Kidney (tissue), 14 donors: Measurements from ENCODE around the gene LRPAP1. TPM values are rescaled to one million over a fixed set of nuclear protein-coding genes. Genes with fewer than 3 reads are reported as not detected.
A peak's percentile ranks its signal among the peaks of the same experiment; 100 is the strongest.

Experiments used
- DNase-seq, 5 donors: peaks; one replicate each; pipeline ENCODE4 v3.0.0-alpha.2; 2013 to 2020
- FAIRE-seq: peaks from 2 replicates; lab custom pipeline; 2012; peaks lifted over from hg19 to GRCh38; lab: Jason Lieb, UNC
- H3K27ac ChIP-seq, 2 donors: one replicate each; pipeline ENCODE4 v1.7.0; 2013; ENCODE audit warnings: low read depth in 2 of 2, low read length in 2 of 2, inconsistent platforms in 1 of 2
- H3K27me3 ChIP-seq: one replicate; pipeline ENCODE4 v1.7.1; 2013; ENCODE audit warnings: low read length, inconsistent platforms; ENCODE audit not compliant: control insufficient read depth, insufficient read depth
- H3K36me3 ChIP-seq, 3 donors: one replicate each; pipeline versions ENCODE4 v1.7.0 to v1.7.1; 2013; ENCODE audit warnings: low read length in 3 of 3, control low read depth in 1 of 3, inconsistent platforms in 1 of 3; ENCODE audit not compliant: insufficient read depth in 3 of 3, control insufficient read depth in 2 of 3
- H3K4me1 ChIP-seq, 3 donors: one replicate each; pipeline versions ENCODE4 v1.7.0 to v1.7.1; 2013; ENCODE audit warnings: low read length in 3 of 3, inconsistent platforms in 1 of 3, low read depth in 1 of 3; ENCODE audit not compliant: control insufficient read depth in 2 of 3, insufficient read depth in 2 of 3
- H3K4me3 ChIP-seq, 3 donors: one replicate each; pipeline versions ENCODE4 v1.7.0 to v1.8.1; 2013; ENCODE audit warnings: low read length in 3 of 3, control low read depth in 1 of 3, inconsistent platforms in 1 of 3
- H3K9ac ChIP-seq, 3 donors: one replicate each; pipeline versions ENCODE4 v1.7.0 to v1.7.1; 2013; ENCODE audit warnings: low read length in 3 of 3, control low read depth in 1 of 3, inconsistent platforms in 1 of 3
- H3K9me3 ChIP-seq, 3 donors: one replicate each; pipeline versions ENCODE4 v1.7.0 to v1.7.1; 2013; ENCODE audit warnings: low read length in 3 of 3, control low read depth in 1 of 3, inconsistent platforms in 1 of 3; ENCODE audit not compliant: control insufficient read depth in 2 of 3, insufficient read depth in 1 of 3
- intact Hi-C: fragments of 100-400 bp; cut with DNase I; formaldehyde crosslinking; loops from one replicate; pipeline ENCODE4 v1.11.1; 2022
- polyA plus RNA-seq: library from polyadenylated mRNA; stranded (reverse); fragments of 350-450 nt; fragmentation: Illumina TruSeq; extraction: RNeasy Lipid Tissue Mini Kit (QIAGEN cat#74804); gene quantifications from one replicate; pipeline ENCODE4 v1.2.3, GENCODE V29; 2014; ENCODE audit warnings: low read depth, low replicate concordance; ENCODE audit not compliant: insufficient read depth
- total RNA-seq: library from RNA; stranded (reverse); fragmentation: NEBNext Ultra II Directional; extraction: Animal tissue kit (Norgen Biotek cat#: 25700); gene quantifications from one replicate; pipeline ENCODE4 v1.2.1, GENCODE V29; 2021
- TF ChIP-seq, protein P1 (sequence below): IDR thresholded peaks from 3 replicates; pipeline ENCODE4 v1.5.1; 2012; ENCODE audit warnings: mild to moderate bottlenecking, moderate library complexity, borderline replicate concordance; ENCODE audit not compliant: insufficient read depth; ENCODE audit errors: extremely low read depth
- donor health status: control.
- donor health status: control.
- donor health status: control.
- donor health status: control.
- donor health status: control.
- donor health status: DM: yes; HTN: yes; CAD: no.
- donor health status: Normal renal cell carcinoma (clear cell type).

LRPAP1 gene
- total and polyA plus RNA-seq, 2 donors from 2014 or later: 204 to 373 TPM

DNA sequence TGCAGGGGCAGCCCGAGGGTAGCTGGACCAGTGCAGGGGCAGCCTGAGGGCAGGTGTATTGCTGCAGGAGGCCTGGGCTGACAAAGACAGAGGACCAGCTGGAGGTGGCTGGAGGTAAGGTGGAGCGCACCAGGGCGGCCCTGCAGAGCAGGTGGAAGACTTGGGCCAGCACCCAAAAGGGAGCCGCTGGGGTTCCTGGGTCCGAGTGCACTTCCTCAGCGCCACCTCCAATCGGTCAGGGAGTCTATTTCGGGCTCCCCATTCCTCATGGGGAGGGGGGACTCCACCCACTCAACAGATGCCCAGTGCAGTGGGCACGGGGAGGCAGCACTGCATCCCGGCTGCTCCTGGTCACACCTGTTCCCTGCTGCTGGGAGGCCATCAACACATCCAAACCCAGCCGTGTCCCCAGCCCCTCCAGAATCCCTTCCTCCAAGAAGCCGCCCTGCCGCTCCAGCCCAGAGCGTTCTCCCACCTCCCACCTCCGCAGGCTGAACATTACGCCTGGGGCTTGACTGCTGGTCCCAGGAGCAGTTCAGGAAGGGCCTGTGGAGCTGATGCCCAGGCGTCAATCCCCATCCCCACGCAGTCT is 1.5 kb downstream of the LRPAP1 start:
- peak in 1 of 5 donors; percentile 72 for DNase-seq
- Histone ChIP-seq H3K4me1 (peaks cover 0 to 29% (median 13%) of the 10 kb centered on the region in 3 donors), H3K9ac (peak overlapping the region in 1 of 3 donors; percentile 92), H3K36me3 (peaks cover 0 to 9% (median 0%) of the 10 kb centered on the region in 3 donors), H3K27ac (no peak overlapping the region), H3K9me3 (no peaks in the 10 kb centered on the region), H3K27me3 (no peaks in the 10 kb centered on the region), H3K4me3 (peak overlapping the region; percentile 80 to 97 (median 95))
- intact Hi-C loops: no loop called here
- TF ChIP-seq, protein P1, sequence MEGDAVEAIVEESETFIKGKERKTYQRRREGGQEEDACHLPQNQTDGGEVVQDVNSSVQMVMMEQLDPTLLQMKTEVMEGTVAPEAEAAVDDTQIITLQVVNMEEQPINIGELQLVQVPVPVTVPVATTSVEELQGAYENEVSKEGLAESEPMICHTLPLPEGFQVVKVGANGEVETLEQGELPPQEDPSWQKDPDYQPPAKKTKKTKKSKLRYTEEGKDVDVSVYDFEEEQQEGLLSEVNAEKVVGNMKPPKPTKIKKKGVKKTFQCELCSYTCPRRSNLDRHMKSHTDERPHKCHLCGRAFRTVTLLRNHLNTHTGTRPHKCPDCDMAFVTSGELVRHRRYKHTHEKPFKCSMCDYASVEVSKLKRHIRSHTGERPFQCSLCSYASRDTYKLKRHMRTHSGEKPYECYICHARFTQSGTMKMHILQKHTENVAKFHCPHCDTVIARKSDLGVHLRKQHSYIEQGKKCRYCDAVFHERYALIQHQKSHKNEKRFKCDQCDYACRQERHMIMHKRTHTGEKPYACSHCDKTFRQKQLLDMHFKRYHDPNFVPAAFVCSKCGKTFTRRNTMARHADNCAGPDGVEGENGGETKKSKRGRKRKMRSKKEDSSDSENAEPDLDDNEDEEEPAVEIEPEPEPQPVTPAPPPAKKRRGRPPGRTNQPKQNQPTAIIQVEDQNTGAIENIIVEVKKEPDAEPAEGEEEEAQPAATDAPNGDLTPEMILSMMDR: no peak
- FAIRE-seq: no peak

GRCh38 chr4:3530051-3530450 is 2.2 kb downstream of the LRPAP1 start:
- Histone ChIP-seq H3K4me3 (peak overlapping the region in 1 of 3 donors; percentile 97), H3K9me3 (no peaks in the 10 kb centered on the region), H3K27me3 (no peaks in the 10 kb centered on the region), H3K9ac (no peak overlapping the region), H3K4me1 (peaks cover 0 to 29% (median 13%) of the 10 kb centered on the region in 3 donors), H3K27ac (no peak overlapping the region), H3K36me3 (peaks cover 0 to 12% (median 2%) of the 10 kb centered on the region in 3 donors)
- FAIRE-seq: no peak
- TF ChIP-seq, protein P1: no peak
- intact Hi-C loops: no loop called here
- peak in 1 of 5 donors; percentile 38 for DNase-seq

DNA sequence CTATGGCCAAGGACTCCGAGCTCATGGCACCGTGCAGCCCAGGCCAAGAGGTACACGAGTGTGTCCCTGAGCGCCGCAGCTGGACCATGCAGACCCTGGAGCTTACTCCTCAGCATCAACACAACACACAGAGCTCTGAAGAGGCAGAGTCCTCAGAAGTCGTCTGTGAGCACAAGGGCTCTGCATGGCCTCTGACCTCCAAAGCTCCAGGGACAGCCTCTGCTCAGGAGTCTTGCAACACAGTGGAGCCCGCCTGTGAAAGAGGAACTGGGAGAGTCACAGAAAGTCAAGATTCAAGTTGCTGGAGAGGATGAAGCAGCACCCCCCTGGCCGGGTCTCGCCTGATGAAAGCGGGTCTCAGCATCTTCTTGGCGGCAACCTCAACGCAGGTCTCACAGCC is 2.9 kb downstream of the LRPAP1 start:
- no peak overlapping the region for H3K27ac ChIP-seq
- no peaks in the 10 kb centered on the region for H3K9me3 ChIP-seq
- FAIRE-seq (no peak), DNase-seq (peak in 1 of 5 donors; percentile 79)
- H3K4me1 ChIP-seq: peaks cover 0 to 29% (median 13%) of the 10 kb centered on the region in 3 donors
- TF ChIP-seq, protein P1: no peak
- H3K36me3 ChIP-seq: peaks cover 0 to 18% (median 9%) of the 10 kb centered on the region in 3 donors
- H3K9ac ChIP-seq: no peak overlapping the region
- intact Hi-C loops: no loop called here
- H3K4me3 ChIP-seq: no peak overlapping the region
- no peaks in the 10 kb centered on the region for H3K27me3 ChIP-seq
